OCI-LY7 (cell line): ENCODE measurements around the gene SUMF2. TPM values are rescaled to one million over a fixed set of nuclear protein-coding genes. Genes with fewer than 3 reads are reported as not detected.

Experiments
- BruUV-seq: library from RNA; stranded (reverse); fragments of 400-500 nt; replicated peaks from 2 replicates; lab custom pipeline; 2021; lab: Mats Ljungman, UMichigan
- CTCF ChIA-PET: fragments of 300-600 bp; sonication (Branson Sonifier 250); formaldehyde crosslinking; loops from one replicate; lab custom pipeline; 2022; ENCODE audit warnings: antibody characterized with exemption; ENCODE audit not compliant: unreplicated experiment; lab: Charles Lee
- POLR2A ChIA-PET: fragments of 300-600 bp; sonication (Branson Sonifier 250); formaldehyde crosslinking; loops from one replicate; lab custom pipeline; 2022; ENCODE audit warnings: antibody characterized with exemption; lab: Charles Lee
- DNase-seq: peaks from one replicate; pipeline ENCODE4 v3.0.0-alpha.2; 2015; ENCODE audit warnings: low spot score
- H2AFZ ChIP-seq: fragments of 200-600 bp; sonication (generic), shearing (Covaris generic); 2 replicates; pipeline ENCODE4 v1.6.1; 2014; ENCODE audit warnings: mild to moderate bottlenecking, antibody characterized with exemption, low read length, moderate library complexity
- H3K27ac ChIP-seq: fragments of 200-600 bp; sonication (generic); 2 replicates; pipeline ENCODE4 v1.5.1; 2014; ENCODE audit warnings: mixed run types, low read depth, mild to moderate bottlenecking, moderate library complexity, low read length, inconsistent platforms; ENCODE audit not compliant: poor library complexity, severe bottlenecking
- H3K36me3 ChIP-seq: fragments of 200-600 bp; sonication (generic); 2 replicates; pipeline ENCODE4 v1.6.1; 2014; ENCODE audit warnings: mild to moderate bottlenecking, antibody characterized with exemption, low read length, moderate library complexity, mixed read lengths; ENCODE audit not compliant: insufficient read depth
- H3K4me1 ChIP-seq: fragments of 200-600 bp; sonication (generic); 2 replicates; pipeline ENCODE4 v1.5.1; 2014; ENCODE audit warnings: mild to moderate bottlenecking, low read length; ENCODE audit not compliant: insufficient read depth, poor library complexity, severe bottlenecking
- H3K4me2 ChIP-seq: fragments of 200-600 bp; sonication (generic); 2 replicates; pipeline ENCODE4 v1.6.1; 2014; ENCODE audit warnings: mild to moderate bottlenecking, low read length
- H3K4me3 ChIP-seq: fragments of 200-600 bp; sonication (generic); 2 replicates; pipeline ENCODE4 v1.5.1; 2014; ENCODE audit warnings: mild to moderate bottlenecking, low read depth, low read length; ENCODE audit not compliant: poor library complexity, severe bottlenecking
- H3K79me2 ChIP-seq: fragments of 200-600 bp; sonication (generic); 2 replicates; pipeline ENCODE4 v1.6.1; 2016; ENCODE audit warnings: low read depth, mild to moderate bottlenecking, low read length, moderate library complexity, mixed read lengths; ENCODE audit not compliant: insufficient read depth
- H3K9me2 ChIP-seq: fragments of 200-600 bp; sonication (generic); 2 replicates; pipeline ENCODE4 v1.6.1; 2016; ENCODE audit warnings: mild to moderate bottlenecking, low read length, mixed read lengths; ENCODE audit not compliant: insufficient read depth
- H3K9me3 ChIP-seq: fragments of 200-600 bp; sonication (generic); 2 replicates; pipeline ENCODE4 v1.6.1; 2014; ENCODE audit warnings: mild to moderate bottlenecking, mixed run types, low read length, mixed read lengths
- H4K20me1 ChIP-seq: fragments of 200-600 bp; sonication (generic); 2 replicates; pipeline ENCODE4 v1.6.1; 2014; ENCODE audit warnings: mild to moderate bottlenecking, antibody characterized with exemption, low read length, moderate library complexity, mixed read lengths; ENCODE audit not compliant: insufficient read depth
- CTCF ChIP-seq: fragments of 200-600 bp; sonication (generic); conservative IDR thresholded peaks from 2 replicates; pipeline ENCODE4 v1.5.1; 2014; ENCODE audit warnings: mild to moderate bottlenecking, antibody characterized with exemption, low read length, moderate library complexity, mixed read lengths
- EZH2phosphoT487 ChIP-seq: fragments of 200-600 bp; sonication (generic); IDR thresholded peaks from 2 replicates; pipeline ENCODE4 v1.6.1; 2018; ENCODE audit warnings: low read depth, borderline replicate concordance, mild to moderate bottlenecking, mixed run types, antibody characterized with exemption, low read length, moderate library complexity, mixed read lengths
- intact Hi-C: fragments of 100-400 bp; cut with micrococcal nuclease; formaldehyde crosslinking; loops from one replicate; pipeline ENCODE4 v1.10.0; 2022; ENCODE audit not compliant: unreplicated experiment
- total RNA-seq, 2 experiments: library from RNA; depleted of rRNA in 1 of 2; stranded (reverse); fragments of >200 nt in 1 of 2; shearing (Covaris generic) in 1 of 2; gene quantifications; 2 replicates each; pipeline ENCODE4 v1.2.3, GENCODE V29; 2014 to 2022

The SUMF2 gene
- total RNA-seq, 2 experiments from 2014 or later, result 60.8 to 107 TPM

GRCh38 chr7:56106108-56107073, 42.3 kb downstream of the SUMF2 start, which contains the start of gene CHCHD2:
TSS of gene CHCHD2 (minus strand) at chr7:56106476. CDS start at chr7:56106413, 63 bp downstream.
- H3K27ac ChIP-seq, result peak within 1 kb of the TSS; percentile 54
- TSS peak; percentile 100 for BruUV-seq
- H3K79me2 ChIP-seq, result peaks cover 38% of the 10 kb centered on the region
- TF ChIP-seq CTCF (no peak), EZH2phosphoT487 (no peak)
- H3K36me3 ChIP-seq, result peaks cover 39% of the 10 kb centered on the region
- peak; percentile 99 for DNase-seq
- CTCF ChIA-PET, result no interaction called here
- peak within 1 kb of the TSS; percentile 81 for H3K4me3 ChIP-seq
- H4K20me1 ChIP-seq, result peaks cover 19% of the 10 kb centered on the region
- peaks cover 35% of the 10 kb centered on the region for H3K4me1 ChIP-seq
- intact Hi-C loops, result loop anchor here (2.0 kb wide), 1 partner anchor 56 kb away; the partner anchor contains the start of genes CCT6A and PSPH
- peak within 1 kb of the TSS; percentile 88 for H2AFZ ChIP-seq
- POLR2A ChIA-PET, result interaction anchor here (0.7 to 1.5 kb wide), 8 partner anchors 9 to 141 kb away, joined by 3 to 11 read pairs (median 4); partner anchors contain the start of genes CCT6A, PSPH and SUMF2
- H3K4me2 ChIP-seq, result peak within 1 kb of the TSS; percentile 93
- H3K9me2 ChIP-seq, result no peaks in the 10 kb centered on the region; the same call in 1 of the 2 replicates
- 0 out of 2 replicates have a peak, but pooled peaks cover 5% of the 10 kb centered on the region for H3K9me3 ChIP-seq

DNA sequence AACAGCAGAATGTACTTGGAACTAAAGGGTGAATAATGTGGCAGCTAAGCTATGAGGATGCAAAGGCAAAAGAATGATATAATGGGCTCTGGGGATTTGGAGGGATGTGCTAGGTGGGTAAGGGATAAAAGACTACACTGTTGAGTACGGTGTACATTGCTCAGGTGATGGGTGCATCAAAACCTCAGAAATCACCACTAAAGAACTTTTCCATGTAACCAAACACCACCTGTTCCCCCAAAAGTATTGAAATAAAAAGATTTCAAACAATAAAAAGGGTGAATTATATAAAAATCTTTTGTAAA, 43.8 kb downstream of the SUMF2 start:
- 0 out of 2 replicates have a peak, but pooled peaks cover 5% of the 10 kb centered on the region for H3K9me3 ChIP-seq
- ChIA-PET CTCF (no interaction called here), POLR2A (interaction anchor here (1.4 kb wide), 1 partner anchor 43 kb away, joined by 8 read pairs; no protein-coding TSS in a partner anchor)
- TF ChIP-seq EZH2phosphoT487 (no peak), CTCF (no peak)
- no peak overlapping the region for H3K4me2 ChIP-seq
- intact Hi-C loops, result loop anchor here (2.0 kb wide), 1 partner anchor 57 kb away; the partner anchor contains the start of genes CCT6A and PSPH
- H2AFZ ChIP-seq, result peak overlapping the region; percentile 14; the same call in 1 of the 2 replicates
- no TSS peak for BruUV-seq
- no peak overlapping the region for H3K27ac ChIP-seq
- peaks cover 15% of the 10 kb centered on the region for H4K20me1 ChIP-seq
- no peak for DNase-seq
- no peaks in the 10 kb centered on the region; the same call in 1 of the 2 replicates for H3K9me2 ChIP-seq
- H3K4me1 ChIP-seq, result peaks cover 35% of the 10 kb centered on the region
- H3K79me2 ChIP-seq, result peaks cover 34% of the 10 kb centered on the region
- no peak overlapping the region for H3K4me3 ChIP-seq
- H3K36me3 ChIP-seq, result peaks cover 24% of the 10 kb centered on the region
